RWPE1 (cell line): Measurements from ENCODE around the gene RAB18.
A peak's percentile ranks its signal among the peaks of the same experiment; 100 is the strongest.
"Not testable (repeated sequence)": the region's sequence is repeated elsewhere in the genome, so short reads cannot be mapped to it uniquely, and the experiment has no call there.

Experiments
- CTCF ChIA-PET: fragments of 350-600 bp; sonication (Branson Sonifier 250); formaldehyde crosslinking; extraction: SDS; loops from one replicate; lab custom pipeline; 2021; lab: Yijun Ruan, JAX
- POLR2A ChIA-PET: fragments of 400-600 bp; formaldehyde crosslinking; extraction: SDS; loops from one replicate; lab custom pipeline; 2020; ENCODE audit warnings: antibody characterized with exemption; ENCODE audit not compliant: low non-redundant PET; lab: Yijun Ruan, JAX
- DNase-seq: peaks from one replicate; pipeline ENCODE4 v3.0.0; 2012; ENCODE audit warnings: low spot score
- H3K27ac ChIP-seq: fragments of 450-650 bp; 2 replicates; pipeline ENCODE4 v1.5.1; 2017
- CTCF ChIP-seq: fragments of 450-650 bp; conservative IDR thresholded peaks from 2 replicates; pipeline ENCODE4 v1.5.1; 2017; ENCODE audit warnings: low read depth, mild to moderate bottlenecking

The RAB18 gene

DNA sequence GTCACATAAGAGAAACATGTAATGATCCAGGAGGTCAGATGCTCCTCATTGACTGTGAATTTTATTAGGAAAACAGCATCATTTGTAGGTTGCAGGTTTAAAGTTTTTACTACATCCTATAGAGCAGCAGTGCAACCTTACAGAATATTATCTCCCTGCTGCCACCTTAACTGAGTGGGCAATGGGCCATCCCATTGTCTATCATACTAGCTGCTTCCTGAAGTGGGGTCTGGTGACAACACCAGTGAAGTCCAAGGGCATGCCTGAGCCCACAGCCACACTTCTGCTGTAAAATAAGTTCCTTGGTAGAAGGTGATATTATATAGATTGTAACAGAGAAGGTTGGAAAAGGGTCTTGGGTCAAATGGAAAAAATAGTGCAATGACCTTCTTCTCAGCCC, 4.0 kb upstream of the RAB18 start:
- POLR2A ChIA-PET: no interaction called here
- CTCF ChIA-PET: interaction anchor here (0.6 kb wide), 3 partner anchors 21 to 624 kb away, joined by 3 to 4 read pairs (median 3); no protein-coding TSS in a partner anchor

GRCh38 chr10:27500886-27501285, 3.2 kb upstream of the RAB18 start:
- no peak for TF ChIP-seq CTCF
- POLR2A ChIA-PET: no interaction called here
- peak overlapping the region; percentile 78 for H3K27ac ChIP-seq
- DNase-seq: peak; percentile 73
- CTCF ChIA-PET: no interaction called here

More for the DNA sequence above, 4.0 kb upstream of the RAB18 start:
- no peak for DNase-seq
- H3K27ac ChIP-seq: peak overlapping the region; percentile 78; the same call in 1 of the 2 replicates
- TF ChIP-seq CTCF: no peak

- POLR2A ChIA-PET: interaction anchor here (1.3 kb wide), 1 partner anchor 20 kb away, joined by 8 read pairs; no protein-coding TSS in a partner anchor
- TF ChIP-seq CTCF: no peak
- CTCF ChIA-PET: interaction anchor here (0.5 kb wide), 1 partner anchor 123 kb away, joined by 3 read pairs; no protein-coding TSS in a partner anchor
- H3K27ac ChIP-seq: peak overlapping the region; percentile 85
- DNase-seq: no peak
Observed at GRCh38 chr10:27503498-27504006, 552 bp upstream of the RAB18 start.

GRCh38 chr10:27504808-27505460, 830 bp downstream of the RAB18 start:
- ChIA-PET CTCF (interaction anchor here (0.6 to 1.1 kb wide), 3 partner anchors 9 to 791 kb away, joined by 3 read pairs; no protein-coding TSS in a partner anchor), POLR2A (no interaction called here)
- TF ChIP-seq CTCF: no peak
- DNase-seq: no peak
- peak overlapping the region; percentile 85 for H3K27ac ChIP-seq

GRCh38 chr10:27505537-27505936, 1.4 kb downstream of the RAB18 start:
- H3K27ac ChIP-seq, DNase-seq, POLR2A ChIA-PET: not testable (repeated sequence)
- CTCF ChIA-PET: interaction anchor here (1.1 kb wide), 1 partner anchor 9 kb away, joined by 3 read pairs; no protein-coding TSS in a partner anchor

- DNase-seq: no peak
- ChIA-PET CTCF (interaction anchor here (1.1 kb wide), 1 partner anchor 117 kb away, joined by 3 read pairs; no protein-coding TSS in a partner anchor), POLR2A (no interaction called here)
- H3K27ac ChIP-seq: no peak overlapping the region
- no peak for TF ChIP-seq CTCF
Observed at GRCh38 chr10:27506280-27506679, 2.2 kb downstream of the RAB18 start.

- DNase-seq: no peak
- no peak overlapping the region for H3K27ac ChIP-seq
- POLR2A ChIA-PET: no interaction called here
- CTCF ChIA-PET: no interaction called here
- TF ChIP-seq CTCF: no peak
Observed at GRCh38 chr10:27512548-27512947, 8.4 kb downstream of the RAB18 start.
